Endodermal cell (in vitro differentiated cells): ENCODE measurements around the gene CLCN2. TPM values are rescaled to one million over a fixed set of nuclear protein-coding genes. Genes with fewer than 3 reads are reported as not detected.

Experiments
- DNase-seq: peaks from one replicate; pipeline ENCODE4 v3.0.0-alpha.2; 2017
- H3K27ac ChIP-seq: 2 replicates; pipeline ENCODE4 v1.5.1; 2013; ENCODE audit warnings: mild to moderate bottlenecking, low read depth, low read length, moderate library complexity
- H3K27me3 ChIP-seq: 2 replicates; pipeline ENCODE4 v1.6.1; 2013; ENCODE audit warnings: mild to moderate bottlenecking, low read length, moderate library complexity; ENCODE audit not compliant: insufficient read depth, control insufficient read depth, poor library complexity, severe bottlenecking
- H3K36me3 ChIP-seq: 2 replicates; pipeline ENCODE4 v1.7.0; 2013; ENCODE audit warnings: mild to moderate bottlenecking, low read length, moderate library complexity; ENCODE audit not compliant: control insufficient read depth, insufficient read depth
- H3K4me1 ChIP-seq: one replicate; pipeline ENCODE4 v1.7.0; 2013; ENCODE audit warnings: low read length; ENCODE audit not compliant: control insufficient read depth, insufficient read depth
- H3K4me3 ChIP-seq: 2 replicates; pipeline ENCODE4 v1.5.1; 2013; ENCODE audit warnings: mild to moderate bottlenecking, low read length, moderate library complexity
- H3K9ac ChIP-seq: 2 replicates; pipeline ENCODE4 v1.6.1; 2013; ENCODE audit warnings: mild to moderate bottlenecking, low read length, moderate library complexity; ENCODE audit not compliant: poor library complexity, severe bottlenecking; ENCODE audit errors: extremely low read depth
- H3K9me3 ChIP-seq: 2 replicates; pipeline ENCODE4 v1.6.1; 2013; ENCODE audit warnings: mild to moderate bottlenecking, low read length, moderate library complexity; ENCODE audit not compliant: control insufficient read depth
- H3K27ac Mint-ChIP-seq: 2 replicates; pipeline ENCODE4 v1.8.0; 2020; ENCODE audit warnings: mixed read lengths
- H3K27me3 Mint-ChIP-seq: 2 replicates; pipeline ENCODE4 v1.8.0; 2021; ENCODE audit warnings: mild to moderate bottlenecking, mixed read lengths; ENCODE audit not compliant: insufficient read depth
- H3K36me3 Mint-ChIP-seq: 2 replicates; pipeline ENCODE4 v1.8.0; 2020; ENCODE audit warnings: low read depth, mixed read lengths
- H3K4me1 Mint-ChIP-seq: 2 replicates; pipeline ENCODE4 v1.8.0; 2020; ENCODE audit warnings: mixed read lengths
- H3K4me3 Mint-ChIP-seq: 2 replicates; pipeline ENCODE4 v1.8.0; 2020; ENCODE audit warnings: mild to moderate bottlenecking, moderate library complexity, mixed read lengths
- H3K9me3 Mint-ChIP-seq: 2 replicates; pipeline ENCODE4 v1.8.0; 2020; ENCODE audit warnings: mild to moderate bottlenecking, mixed read lengths
- CTCF ChIP-seq: fragments of 200-600 bp; sonication (generic); conservative IDR thresholded peaks from 2 replicates; pipeline ENCODE4 v1.5.0; 2021; ENCODE audit warnings: antibody characterized with exemption, mild to moderate bottlenecking
- WGBS, 2 experiments: methylation state at CpG; one replicate each; pipeline versions ENCODE4 v1.1.5 to v1.1.7; 2013; ENCODE audit warnings: missing lambda C conversion rate in 2 of 2, mixed read lengths in 1 of 2; ENCODE audit not compliant: insufficient coverage in 1 of 2, insufficient read length in 1 of 2; 5-methylcytosine and 5-hydroxymethylcytosine counted together
- total RNA-seq, 2 donors: library from RNA; stranded (reverse); fragmentation: NEBNext Ultra II Directional in 1 of 2; extraction: Animal tissue kit (Norgen Biotek cat#: 25700) in 1 of 2; gene quantifications; 2 replicates in 1 of 2; 3 replicates in 1 of 2; pipeline ENCODE4 v1.2.1, GENCODE V29; 2021

Gene CLCN2
- total RNA-seq, 2 donors from 2014 or later, result 32.4 to 38.4 TPM

GRCh38 chr3:184333190-184333589 lies 28.2 kb downstream of the CLCN2 start:
- H3K27me3 ChIP-seq, result no peaks in the 10 kb centered on the region
- H3K9ac ChIP-seq, result no peak overlapping the region
- Mint-ChIP-seq H3K27ac (peak overlapping the region; percentile 83), H3K4me3 (no peak overlapping the region), H3K27me3 (peaks cover 3% of the 10 kb centered on the region), H3K9me3 (no peaks in the 10 kb centered on the region), H3K4me1 (peaks cover 9% of the 10 kb centered on the region), H3K36me3 (peaks cover 64% of the 10 kb centered on the region)
- 94 to 96% methylated on average over 6 of the region's 6 CpGs for WGBS, 2 experiments
- no peaks in the 10 kb centered on the region for H3K4me1 ChIP-seq
- no peak overlapping the region for H3K4me3 ChIP-seq
- peak overlapping the region; percentile 5 for H3K27ac ChIP-seq
- H3K36me3 ChIP-seq, result peaks cover 70% of the 10 kb centered on the region
- DNase-seq, result no peak
- H3K9me3 ChIP-seq, result no peaks in the 10 kb centered on the region
- no peak for TF ChIP-seq CTCF

GRCh38 chr3:184332370-184333090 lies 28.9 kb downstream of the CLCN2 start:
- Histone ChIP-seq H3K9ac (no peak overlapping the region), H3K27me3 (no peaks in the 10 kb centered on the region), H3K27ac (peak overlapping the region; percentile 8), H3K9me3 (no peaks in the 10 kb centered on the region), H3K4me1 (no peaks in the 10 kb centered on the region), H3K36me3 (peaks cover 77% of the 10 kb centered on the region), H3K4me3 (no peak overlapping the region)
- Mint-ChIP-seq H3K4me1 (peaks cover 9% of the 10 kb centered on the region), H3K27me3 (no peaks in the 10 kb centered on the region), H3K9me3 (no peaks in the 10 kb centered on the region), H3K27ac (peak overlapping the region; percentile 83), H3K36me3 (peaks cover 71% of the 10 kb centered on the region), H3K4me3 (no peak overlapping the region)
- TF ChIP-seq CTCF, result no peak
- DNase-seq, result no peak
- 93 to 100% methylated on average over 7 to 10 of the region's 10 CpGs for WGBS, 2 experiments

GRCh38 chr3:184328516-184328915 lies 32.9 kb downstream of the CLCN2 start:
- Histone ChIP-seq H3K9ac (no peak overlapping the region), H3K4me1 (no peaks in the 10 kb centered on the region), H3K9me3 (no peaks in the 10 kb centered on the region), H3K27ac (no peak overlapping the region), H3K4me3 (no peak overlapping the region), H3K27me3 (no peaks in the 10 kb centered on the region), H3K36me3 (peaks cover 98% of the 10 kb centered on the region)
- no peaks in the 10 kb centered on the region for H3K27me3 Mint-ChIP-seq
- no peak overlapping the region for H3K4me3 Mint-ChIP-seq
- H3K27ac Mint-ChIP-seq, result no peak overlapping the region
- TF ChIP-seq CTCF, result no peak
- no peaks in the 10 kb centered on the region for H3K9me3 Mint-ChIP-seq
- no peaks in the 10 kb centered on the region for H3K4me1 Mint-ChIP-seq
- DNase-seq, result no peak
- 63 to 64% methylated on average over 3 of the region's 3 CpGs for WGBS, 2 experiments
- H3K36me3 Mint-ChIP-seq, result peaks cover 95% of the 10 kb centered on the region
